Loucy (cell line): ENCODE measurements around the gene EDAR.

ENCODE experiments used
- H2AFZ ChIP-seq: fragments of 200-600 bp; sonication (generic); 2 replicates; pipeline ENCODE4 v1.6.0; 2016; ENCODE audit warnings: antibody characterized with exemption, mild to moderate bottlenecking, low read length, moderate library complexity
- H3F3A ChIP-seq: fragments of 200-600 bp; 2 replicates; pipeline ENCODE4 v1.6.0; 2016; ENCODE audit warnings: antibody characterized with exemption, low read depth, mild to moderate bottlenecking
- H3K27me3 ChIP-seq: fragments of 200-600 bp; sonication (generic); 2 replicates; pipeline ENCODE4 v1.6.1; 2014; ENCODE audit warnings: low read length, mild to moderate bottlenecking; ENCODE audit not compliant: insufficient read depth, poor library complexity, severe bottlenecking
- H3K36me3 ChIP-seq: fragments of 200-600 bp; sonication (generic); 2 replicates; pipeline ENCODE4 v1.6.1; 2016; ENCODE audit warnings: low read length; ENCODE audit not compliant: insufficient read depth
- H3K4me1 ChIP-seq: fragments of 200-600 bp; sonication (generic); 2 replicates; pipeline ENCODE4 v1.5.1; 2014; ENCODE audit warnings: low read length, mild to moderate bottlenecking; ENCODE audit not compliant: insufficient read depth, poor library complexity, severe bottlenecking
- H3K4me2 ChIP-seq: fragments of 200-600 bp; sonication (generic); 2 replicates; pipeline ENCODE4 v1.6.0; 2014; ENCODE audit warnings: antibody characterized with exemption, low read length, low read depth, mild to moderate bottlenecking; ENCODE audit not compliant: poor library complexity, severe bottlenecking
- H3K4me3 ChIP-seq: fragments of 200-600 bp; sonication (generic); 2 replicates; pipeline ENCODE4 v1.5.1; 2014; ENCODE audit warnings: low read length, mild to moderate bottlenecking, mixed read lengths; ENCODE audit not compliant: poor library complexity, severe bottlenecking
- H3K79me2 ChIP-seq: fragments of 200-600 bp; sonication (generic); 2 replicates; pipeline ENCODE4 v1.6.1; 2014; ENCODE audit warnings: low read length; ENCODE audit not compliant: insufficient read depth
- H3K9ac ChIP-seq: fragments of 200-600 bp; sonication (generic); 2 replicates; pipeline ENCODE4 v1.6.0; 2014; ENCODE audit warnings: mild to moderate bottlenecking, low read depth, low read length, moderate library complexity; ENCODE audit not compliant: poor library complexity, severe bottlenecking
- H3K9me2 ChIP-seq: fragments of 200-600 bp; sonication (generic); replicated peaks from 2 replicates; pipeline ENCODE4 v1.6.1; 2016; ENCODE audit warnings: low read depth, low read length, mixed read lengths
- H3K9me3 ChIP-seq: fragments of 200-600 bp; sonication (generic); 2 replicates; pipeline ENCODE4 v1.6.1; 2014; ENCODE audit warnings: mild to moderate bottlenecking, antibody characterized with exemption, low read length, low read depth; ENCODE audit not compliant: insufficient read depth
- H4K20me1 ChIP-seq: fragments of 200-600 bp; sonication (generic); 2 replicates; pipeline ENCODE4 v1.6.0; 2014; ENCODE audit warnings: antibody characterized with exemption, low read length, mild to moderate bottlenecking; ENCODE audit not compliant: insufficient read depth, poor library complexity, severe bottlenecking
- EZH2phosphoT487 ChIP-seq: fragments of 200-600 bp; IDR thresholded peaks from 2 replicates; pipeline ENCODE4 v1.6.1; 2018; ENCODE audit warnings: antibody characterized with exemption, mild to moderate bottlenecking, moderate library complexity, borderline replicate concordance
- TF ChIP-seq, protein P1 (sequence below): fragments of 200-600 bp; sonication (generic); conservative IDR thresholded peaks from 2 replicates; pipeline ENCODE4 v1.5.1; 2014; ENCODE audit warnings: mild to moderate bottlenecking, antibody characterized with exemption, low read length

EDAR gene

DNA sequence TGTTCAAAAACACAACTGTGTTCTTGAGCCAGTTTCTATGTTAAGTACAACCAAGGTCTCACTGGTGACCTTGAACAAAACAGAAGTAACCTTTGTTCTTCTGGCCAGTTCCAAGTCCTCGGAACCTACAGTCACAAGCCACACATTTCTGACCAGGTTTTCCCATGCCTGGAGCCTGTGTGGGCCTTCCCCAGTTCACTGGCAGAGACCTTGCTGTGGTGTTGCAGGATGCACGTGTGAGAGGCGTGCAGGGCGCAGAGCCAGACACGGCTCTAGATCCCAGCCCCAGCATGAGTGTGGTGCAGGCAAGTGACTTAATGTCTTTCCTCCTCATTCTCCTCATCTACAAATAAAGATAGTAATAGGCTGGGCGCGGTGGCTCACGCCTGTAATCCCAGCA lies 25.5 kb upstream of the EDAR start:
- no peaks in the 10 kb centered on the region for H3F3A ChIP-seq

GRCh38 chr2:109013051-109013450 lies 24.0 kb upstream of the EDAR start:
- no peaks in the 10 kb centered on the region for H3K27me3 ChIP-seq
- H4K20me1 ChIP-seq = no peaks in the 10 kb centered on the region
- H3K4me2 ChIP-seq = no peak overlapping the region
- H3K79me2 ChIP-seq = no peaks in the 10 kb centered on the region
- TF ChIP-seq, protein P1, sequence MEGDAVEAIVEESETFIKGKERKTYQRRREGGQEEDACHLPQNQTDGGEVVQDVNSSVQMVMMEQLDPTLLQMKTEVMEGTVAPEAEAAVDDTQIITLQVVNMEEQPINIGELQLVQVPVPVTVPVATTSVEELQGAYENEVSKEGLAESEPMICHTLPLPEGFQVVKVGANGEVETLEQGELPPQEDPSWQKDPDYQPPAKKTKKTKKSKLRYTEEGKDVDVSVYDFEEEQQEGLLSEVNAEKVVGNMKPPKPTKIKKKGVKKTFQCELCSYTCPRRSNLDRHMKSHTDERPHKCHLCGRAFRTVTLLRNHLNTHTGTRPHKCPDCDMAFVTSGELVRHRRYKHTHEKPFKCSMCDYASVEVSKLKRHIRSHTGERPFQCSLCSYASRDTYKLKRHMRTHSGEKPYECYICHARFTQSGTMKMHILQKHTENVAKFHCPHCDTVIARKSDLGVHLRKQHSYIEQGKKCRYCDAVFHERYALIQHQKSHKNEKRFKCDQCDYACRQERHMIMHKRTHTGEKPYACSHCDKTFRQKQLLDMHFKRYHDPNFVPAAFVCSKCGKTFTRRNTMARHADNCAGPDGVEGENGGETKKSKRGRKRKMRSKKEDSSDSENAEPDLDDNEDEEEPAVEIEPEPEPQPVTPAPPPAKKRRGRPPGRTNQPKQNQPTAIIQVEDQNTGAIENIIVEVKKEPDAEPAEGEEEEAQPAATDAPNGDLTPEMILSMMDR = no peak
- no peak for TF ChIP-seq EZH2phosphoT487
- H3K36me3 ChIP-seq = no peaks in the 10 kb centered on the region
- H3K9ac ChIP-seq = no peak overlapping the region
- no peaks in the 10 kb centered on the region for H3F3A ChIP-seq
- no peak overlapping the region for H3K4me3 ChIP-seq
- H3K4me1 ChIP-seq = no peaks in the 10 kb centered on the region
- H3K9me2 ChIP-seq = no peaks in the 10 kb centered on the region
- H3K9me3 ChIP-seq = no peaks in the 10 kb centered on the region
- H2AFZ ChIP-seq = no peak overlapping the region

More for the DNA sequence above, 25.5 kb upstream of the EDAR start:
- Histone ChIP-seq H3K36me3 (no peaks in the 10 kb centered on the region), H3K79me2 (no peaks in the 10 kb centered on the region), H3K9ac (no peak overlapping the region), H3K4me2 (no peak overlapping the region), H4K20me1 (no peaks in the 10 kb centered on the region), H3K27me3 (no peaks in the 10 kb centered on the region), H3K9me3 (no peaks in the 10 kb centered on the region), H3K4me3 (no peak overlapping the region), H3K9me2 (no peaks in the 10 kb centered on the region), H3K4me1 (no peaks in the 10 kb centered on the region), H2AFZ (no peak overlapping the region)
- TF ChIP-seq, protein P1 = no peak
- no peak for TF ChIP-seq EZH2phosphoT487

GRCh38 chr2:109009920-109010610 lies 21.0 kb upstream of the EDAR start:
- no peaks in the 10 kb centered on the region for H3K9me2 ChIP-seq
- no peaks in the 10 kb centered on the region for H4K20me1 ChIP-seq
- no peaks in the 10 kb centered on the region for H3K4me1 ChIP-seq
- H3K4me2 ChIP-seq = no peak overlapping the region
- no peaks in the 10 kb centered on the region for H3K27me3 ChIP-seq
- no peak overlapping the region for H3K4me3 ChIP-seq
- no peaks in the 10 kb centered on the region for H3K36me3 ChIP-seq
- no peak overlapping the region for H3K9ac ChIP-seq
- H3K79me2 ChIP-seq = no peaks in the 10 kb centered on the region
- no peak for TF ChIP-seq EZH2phosphoT487
- TF ChIP-seq, protein P1 = no peak
- H3K9me3 ChIP-seq = no peaks in the 10 kb centered on the region
- no peaks in the 10 kb centered on the region for H3F3A ChIP-seq
- no peak overlapping the region for H2AFZ ChIP-seq
